ENCODE results near the gene BOLL.

GRCh38 chr2:197717863-197718262 lies 67.3 kb downstream of the BOLL start:
- TF ChIP-seq POLR2AphosphoS5 (IDR thresholded peaks at IDR 0.05; ENCODE audit: low read depth) (no peak), EZH2 (IDR thresholded peaks at IDR 0.05; ENCODE audit: low read depth, unreplicated experiment) (no peak), CTCF (conservative IDR thresholded peaks at IDR 0.05; ENCODE audit: low read depth in 2 of 2) (no peak), CREB1 (CRISPR knock-in tag; IDR thresholded peaks at IDR 0.05; ENCODE audit: low read depth) (no peak), REST (IDR thresholded peaks at IDR 0.05; ENCODE audit: unreplicated experiment) (no peak), EZH2phosphoT487 (IDR thresholded peaks at IDR 0.05; ENCODE audit: unreplicated experiment) (no peak), ZNF331 (CRISPR knock-in tag; IDR thresholded peaks at IDR 0.05; ENCODE audit: low read depth) (no peak), ETS1 (IDR thresholded peaks at IDR 0.05) (no peak), ZNF114 (CRISPR knock-in tag; IDR thresholded peaks at IDR 0.05) (no peak), JUNB (IDR thresholded peaks at IDR 0.05; ENCODE audit: unreplicated experiment) (no peak), STAT1 (IDR thresholded peaks at IDR 0.05; ENCODE audit: unreplicated experiment) (no peak), NANOG (IDR thresholded peaks at IDR 0.05; ENCODE audit: borderline replicate concordance) (no peak), ZNF462 (CRISPR knock-in tag; IDR thresholded peaks at IDR 0.05) (no peak)
